Measurements from ENCODE around the gene PARD6G.

PARD6G gene

GRCh38 chr18:80136679-80137078, 110.6 kb downstream of the PARD6G start:
- no peak for DNase-seq

DNA sequence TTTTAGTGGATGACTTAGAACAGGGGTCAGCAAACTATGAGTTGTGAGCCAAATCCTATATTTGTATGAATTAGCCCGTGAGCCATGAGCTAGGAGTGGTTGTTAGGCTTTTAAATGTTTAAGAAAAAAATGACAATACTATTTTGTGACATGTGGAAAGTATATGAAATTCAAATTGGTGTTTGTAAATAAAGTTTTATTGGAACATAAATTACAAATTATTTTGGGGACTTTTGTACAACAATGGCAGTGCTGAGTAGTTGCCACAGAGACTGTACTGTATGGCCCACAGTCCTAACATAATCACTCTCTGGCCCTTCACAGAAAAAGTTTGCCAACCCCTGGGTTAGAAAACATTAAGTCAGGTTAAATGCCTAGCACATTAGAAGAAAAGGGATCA, 112.2 kb downstream of the PARD6G start:
- no peak for DNase-seq

GRCh38 chr18:80133124-80133523, 114.2 kb downstream of the PARD6G start:
- DNase-seq: no peak

DNA sequence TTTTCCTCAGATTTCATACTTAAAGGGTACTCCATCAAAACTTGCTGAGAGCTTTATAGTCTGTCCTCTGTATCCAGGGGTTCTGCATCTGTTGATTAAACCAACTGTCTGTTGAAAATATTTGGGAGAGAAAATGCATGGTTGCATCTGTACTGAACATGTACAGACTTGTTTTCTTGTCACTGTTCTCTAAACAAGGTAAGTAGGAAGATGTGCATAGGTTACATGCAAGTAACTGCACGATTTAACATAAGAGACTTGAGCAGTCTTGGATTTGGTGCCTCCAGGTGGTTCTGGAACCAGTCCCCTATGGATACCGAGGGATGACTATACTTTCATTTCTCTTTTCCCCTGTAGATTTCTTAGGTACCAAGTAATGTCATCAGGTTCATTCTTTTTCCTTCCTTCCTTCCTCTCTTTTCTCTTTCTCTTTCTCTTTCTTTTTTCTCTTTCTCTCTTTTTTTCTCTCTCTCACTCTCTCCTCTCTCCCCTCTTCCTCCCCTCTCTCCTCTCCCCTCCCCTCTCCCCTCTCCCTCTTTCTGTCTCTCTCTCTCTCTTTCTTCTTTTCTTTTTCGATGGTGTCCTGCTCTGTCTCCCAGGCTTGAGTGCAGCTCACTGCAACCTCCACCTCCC, 115.0 kb downstream of the PARD6G start:
- DNase-seq: no peak

- DNase-seq: no peak
These were observed 116.8 kb downstream of the PARD6G start for GRCh38 chr18:80130555-80130954.

GRCh38 chr18:80129672-80130367, 117.5 kb downstream of the PARD6G start:
- no peak for DNase-seq

GRCh38 chr18:80127635-80128034, 119.7 kb downstream of the PARD6G start:
- DNase-seq: no peak

- DNase-seq: no peak
These were observed 120.5 kb downstream of the PARD6G start for GRCh38 chr18:80126797-80127196.

GRCh38 chr18:80124131-80124530, 123.2 kb downstream of the PARD6G start:
- no peak for DNase-seq

GRCh38 chr18:80120932-80121331, 126.4 kb downstream of the PARD6G start:
- DNase-seq: no peak

DNA sequence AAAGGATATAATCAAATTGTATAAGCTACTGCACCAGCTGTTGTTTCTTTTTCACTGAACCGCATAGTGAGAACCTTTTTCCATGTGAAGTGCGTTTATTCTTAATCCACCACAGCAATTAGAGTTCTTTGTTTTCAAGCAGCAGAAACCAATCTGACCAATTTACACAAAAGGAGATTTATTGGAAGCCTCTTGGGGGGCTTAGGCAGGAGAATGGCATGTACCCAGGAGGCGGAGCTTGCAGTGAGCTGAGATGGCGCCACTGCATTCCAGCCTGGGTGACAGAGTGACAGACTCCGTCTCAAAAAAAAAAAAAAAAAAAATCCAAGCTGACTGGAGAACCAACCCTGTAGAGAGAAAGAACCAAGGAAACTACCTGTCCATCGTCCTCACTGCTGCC, 128.2 kb downstream of the PARD6G start:
- no peak for DNase-seq

GRCh38 chr18:80115035-80115434, 132.3 kb downstream of the PARD6G start:
- no peak for DNase-seq

DNA sequence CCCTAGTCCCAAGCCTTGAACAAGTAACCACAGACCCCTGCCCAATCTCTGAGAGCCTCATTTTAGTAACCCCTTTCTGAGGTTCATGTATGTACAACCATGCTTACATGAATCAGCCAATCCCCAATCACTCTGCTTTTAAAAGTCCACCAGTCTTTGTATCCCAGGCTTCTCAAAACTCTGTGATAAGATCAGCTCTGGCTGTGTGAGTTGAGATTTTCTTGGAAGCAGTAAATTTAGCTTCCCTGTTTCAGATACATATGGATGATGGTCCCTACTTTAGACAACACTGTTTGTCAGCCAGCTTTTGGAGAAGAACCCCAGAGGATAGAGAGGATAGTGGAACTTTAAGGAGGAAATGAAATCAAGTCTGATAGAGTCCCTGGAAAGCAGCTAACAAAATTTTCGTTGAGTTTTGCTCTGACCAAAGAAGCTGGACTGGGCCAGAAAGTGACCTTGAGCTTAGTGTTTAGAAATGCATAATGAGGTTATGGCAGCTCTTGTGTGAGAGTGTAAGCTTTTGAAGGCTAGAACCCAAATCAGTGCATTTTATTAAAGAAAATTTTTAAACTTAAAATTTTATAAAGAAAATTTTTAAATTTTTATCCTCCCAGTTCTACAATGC, 134.6 kb downstream of the PARD6G start:
- no peak for DNase-seq

DNA sequence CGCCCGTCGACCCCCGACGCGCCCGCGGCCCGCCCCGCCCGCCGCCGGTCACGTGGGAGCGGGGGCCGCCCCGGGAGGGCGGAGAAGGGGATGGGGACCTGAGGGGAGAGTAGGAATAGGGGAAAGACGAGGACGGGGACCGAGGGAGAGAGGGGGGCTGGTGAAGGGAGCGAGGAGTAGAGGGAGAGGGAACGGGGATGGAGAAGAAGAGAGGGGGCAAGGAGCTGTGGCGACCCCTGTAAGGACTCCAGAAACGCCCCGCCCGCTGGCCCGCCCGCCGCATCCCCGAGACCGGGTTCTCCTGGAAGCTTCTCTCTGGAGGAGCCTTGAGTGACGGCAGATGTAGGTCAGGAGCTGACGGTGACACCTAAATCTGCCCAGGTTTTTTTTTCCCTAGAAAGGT, 137.6 kb downstream of the PARD6G start:
- no peak for DNase-seq

- peak; percentile 95 for DNase-seq
These were observed 138.3 kb downstream of the PARD6G start, which contains the start of gene ADNP2 for GRCh38 chr18:80108739-80109675. Gene ADNP2 (plus strand): TSS chr18:80109262. CDS start chr18:80117543, 8,281 bp downstream.

- DNase-seq: no peak
These were observed 139.2 kb downstream of the PARD6G start for GRCh38 chr18:80108121-80108536.

DNA sequence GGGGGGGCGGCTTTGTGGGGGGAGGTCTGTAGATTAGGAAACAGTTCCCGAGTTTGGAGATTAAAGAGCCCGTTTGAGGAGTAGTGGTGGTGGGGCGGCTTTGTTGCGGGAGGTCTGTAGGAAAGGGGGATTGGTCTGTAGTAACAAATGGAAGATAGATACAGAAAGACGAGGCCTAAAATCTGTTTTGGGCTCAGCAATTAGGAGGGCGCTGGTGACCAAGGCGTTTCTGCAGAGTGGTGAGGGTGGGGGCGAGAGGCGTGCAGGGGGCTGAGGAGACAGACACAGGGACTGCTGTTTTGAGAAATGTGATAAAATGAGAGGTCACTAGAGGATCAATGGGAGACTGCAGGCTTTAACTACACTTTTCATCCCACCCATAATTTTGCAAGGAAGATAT, 139.9 kb downstream of the PARD6G start:
- no peak for DNase-seq
